T-helper 17 cell (primary cell): ENCODE data around the gene MNDA. TPM values are rescaled to one million over a fixed set of nuclear protein-coding genes. Genes with fewer than 3 reads are reported as not detected.

ENCODE experiments used
- ATAC-seq: fragments of 150-1000 bp; cut with Tn5 transposase; 2 replicates; pipeline ENCODE4 v1.10.0; 2021; ENCODE audit warnings: mild to moderate bottlenecking, moderate library complexity
- DNase-seq, 3 donors: peaks; one replicate each; pipeline versions ENCODE4 v3.0.0 to v3.0.0-alpha.2; 2020 to 2021
- H3K9me3 ChIP-seq: one replicate; pipeline ENCODE4 v1.7.0; 2013; ENCODE audit warnings: low read length, mild to moderate bottlenecking; ENCODE audit not compliant: control insufficient read depth, poor library complexity, severe bottlenecking
- H3K27ac Mint-ChIP-seq: one replicate; pipeline ENCODE4 v1.8.0; 2022; ENCODE audit warnings: mild to moderate bottlenecking, moderate library complexity, mixed read lengths
- H3K27me3 Mint-ChIP-seq: one replicate; pipeline ENCODE4 v1.8.0; 2022; ENCODE audit warnings: mixed read lengths
- H3K36me3 Mint-ChIP-seq: one replicate; pipeline ENCODE4 v1.8.0; 2022; ENCODE audit warnings: low read depth, mixed read lengths
- H3K4me1 Mint-ChIP-seq: one replicate; pipeline ENCODE4 v1.8.0; 2022; ENCODE audit warnings: mild to moderate bottlenecking, mixed read lengths
- H3K4me3 Mint-ChIP-seq: one replicate; pipeline ENCODE4 v1.8.0; 2022; ENCODE audit warnings: mild to moderate bottlenecking, moderate library complexity, mixed read lengths
- total RNA-seq, 4 donors: library from RNA in 2 of 4; stranded (reverse) in 2 of 4; gene quantifications; one replicate each; pipeline ENCODE4 v1.2.3 and lab custom pipeline; 2022 to 2026

Gene MNDA
- total RNA-seq, 2 donors from 2014 or later, result 0.99 to 5.2 TPM

- Mint-ChIP-seq H3K27ac (no peak overlapping the region), H3K4me3 (no peak overlapping the region), H3K4me1 (no peaks in the 10 kb centered on the region), H3K27me3 (peaks cover 20% of the 10 kb centered on the region), H3K36me3 (peaks cover 2% of the 10 kb centered on the region)
- H3K9me3 ChIP-seq, result no peaks in the 10 kb centered on the region
- ATAC-seq (no peak), DNase-seq (no peak)
Measured at GRCh38 chr1:158873141-158873540, 42.0 kb downstream of the MNDA start.

GRCh38 chr1:158893654-158894053, 62.5 kb downstream of the MNDA start:
- Mint-ChIP-seq H3K27me3 (no peaks in the 10 kb centered on the region), H3K4me1 (no peaks in the 10 kb centered on the region), H3K4me3 (no peak overlapping the region), H3K36me3 (no peaks in the 10 kb centered on the region), H3K27ac (no peak overlapping the region)
- no peak for DNase-seq
- no peak for ATAC-seq
- H3K9me3 ChIP-seq, result peaks cover 4% of the 10 kb centered on the region

- peaks cover 7% of the 10 kb centered on the region for H3K36me3 Mint-ChIP-seq
- ATAC-seq, result no peak
- no peak overlapping the region for H3K27ac Mint-ChIP-seq
- H3K4me3 Mint-ChIP-seq, result no peak overlapping the region
- no peak for DNase-seq
- H3K9me3 ChIP-seq, result no peaks in the 10 kb centered on the region
- no peaks in the 10 kb centered on the region for H3K4me1 Mint-ChIP-seq
- H3K27me3 Mint-ChIP-seq, result peaks cover 10% of the 10 kb centered on the region
Measured at GRCh38 chr1:158898722-158899121, 67.6 kb downstream of the MNDA start.

Other genes starting within 250 kb of the MNDA start
- not detected for gene OR10Z1, start 226.1 kb upstream of the MNDA start, total RNA-seq
- gene SPTA1, start 144.6 kb upstream of the MNDA start, total RNA-seq, result not detected
- not detected for gene OR6K2, start 130.7 kb upstream of the MNDA start, total RNA-seq
- gene OR6K3, start 110.6 kb upstream of the MNDA start, total RNA-seq, result not detected
- not detected for gene OR6K6, start 76.6 kb upstream of the MNDA start, total RNA-seq
- not detected for gene OR6N1, start 59.2 kb upstream of the MNDA start, total RNA-seq
- not detected for gene OR6N2, start 50.1 kb upstream of the MNDA start, total RNA-seq
- 10 to 100 TPM; 42.1 to 48.1 TPM for gene PYHIN1, start 100.2 kb downstream of the MNDA start, total RNA-seq
- gene IFI16, start 178.6 kb downstream of the MNDA start, total RNA-seq, result 10 to 100 TPM; 68.0 to 82.8 TPM
- 1 to 10 TPM; 3.4 to 6.0 TPM for gene AIM2, start 245.4 kb downstream of the MNDA start, total RNA-seq